Measurements from ENCODE around the gene TEX52. TPM values are rescaled to one million over a fixed set of nuclear protein-coding genes. Genes with fewer than 3 reads are reported as not detected.

Gene TEX52
- total and polyA plus RNA-seq, 10 of the 15 experiments (the other 5 are each of a cell fraction or from before 2014, with no cell fraction given): 0.23 TPM; not detected in 9

GRCh38 chr12:2897418-2897817 lies 40.6 kb upstream of the TEX52 start:
- POLR2A ChIA-PET: no interaction called here
- TF ChIP-seq ZBED1 (IDR thresholded peaks at IDR 0.05; ENCODE audit: borderline replicate concordance) (no peak), NR2F1 (conservative IDR thresholded peaks at IDR 0.05) (no peak), EZH2 (IDR thresholded peaks at IDR 0.05; ENCODE audit: borderline replicate concordance, control insufficient read depth, low read depth, low read length) (no peak), BHLHE40 (IDR thresholded peaks at IDR 0.05; ENCODE audit: borderline replicate concordance in 1 of 2, low read depth in 2 of 2, low read length in 1 of 2) (no peak), MYC (IDR thresholded peaks at IDR 0.05; ENCODE audit: insufficient read depth, insufficient read length, insufficient replicate concordance, low read length, severe bottlenecking) (no peak), SUZ12 (IDR thresholded peaks at IDR 0.05; ENCODE audit: unreplicated experiment) (no peak), HDAC6 (IDR thresholded peaks at IDR 0.05; ENCODE audit: unreplicated experiment) (no peak), SUPT20H (IDR thresholded peaks at IDR 0.05; ENCODE audit: borderline replicate concordance, control insufficient read depth, low read depth, low read length) (no peak), GATAD2B (conservative IDR thresholded peaks at IDR 0.05; ENCODE audit: low read depth) (no peak), SP1 (IDR thresholded peaks at IDR 0.05; ENCODE audit: low read depth, low read length) (no peak), BACH1 (IDR thresholded peaks at IDR 0.05; ENCODE audit: borderline replicate concordance) (no peak), SREBF2 (IDR thresholded peaks at IDR 0.05; ENCODE audit: low read length) (no peak)
- SMC1A ChIA-PET (ENCODE audit: uncharacterized antibody, unreplicated experiment): no interaction called here
- H3K4me2 ChIP-seq (ENCODE audit: control insufficient read depth, insufficient read depth): no peak overlapping the region
- no peak overlapping the region for H3K4me3 ChIP-seq
- no peaks in the 10 kb centered on the region for H3K9me3 ChIP-seq (replicated peaks; ENCODE audit: control insufficient read depth, insufficient read depth, low read length)
- FAIRE-seq (no peak), ATAC-seq (no peak), DNase-seq (ENCODE audit: low read depth, low spot score) (no peak)
- CTCF ChIA-PET: no interaction called here
- in situ Hi-C loops (cut with MboI): no loop called here
- no peaks in the 10 kb centered on the region for H3K4me1 ChIP-seq (ENCODE audit: control insufficient read depth, insufficient read depth, low read length)
- RAD21 ChIA-PET (ENCODE audit: unreplicated experiment): no interaction called here
- no TSS peak for BruUV-seq (replicated peaks)
- no peak overlapping the region for H2AFZ ChIP-seq (ENCODE audit: control insufficient read depth, low read depth, low read length)
- H3K79me2 ChIP-seq (ENCODE audit: control insufficient read depth, insufficient read depth, low read length): no peaks in the 10 kb centered on the region
- no peaks in the 10 kb centered on the region for H3K36me3 ChIP-seq (ENCODE audit: control insufficient read depth in 2 of 2, insufficient read depth in 2 of 2, low read length in 1 of 2)
- no peak overlapping the region for H3K27ac ChIP-seq (ENCODE audit: control insufficient read depth, insufficient read depth)
- H3K9ac ChIP-seq (ENCODE audit: control insufficient read depth, insufficient read depth, low read length): no peak overlapping the region
- 89% methylated on average over 5 of the region's 5 CpGs for whole genome bisulfite sequencing (ENCODE audit: insufficient coverage, insufficient replicate concordance, low lambda C conversion rate, missing lambda C conversion rate)
- no peaks in the 10 kb centered on the region for H3K27me3 ChIP-seq (replicated peaks in 1 of 2; ENCODE audit: control insufficient read depth in 2 of 2, insufficient read depth in 2 of 2, low read length in 1 of 2)
- intact Hi-C loops (cut with micrococcal nuclease; ENCODE audit: unreplicated experiment): no loop called here
- H4K20me1 ChIP-seq (ENCODE audit: control insufficient read depth, insufficient read depth): no peaks in the 10 kb centered on the region
